SK-MEL-5 (cell line): Measurements from ENCODE around the gene C12orf75. TPM values are rescaled to one million over a fixed set of nuclear protein-coding genes. Genes with fewer than 3 reads are reported as not detected.

ENCODE experiments used
- DNase-seq: peaks from one replicate; pipeline ENCODE4 v3.0.0-alpha.2; 2016; ENCODE audit warnings: low read depth, low spot score
- in situ Hi-C: cut with HindIII; loops from 2 replicates; pipeline ENCODE4 v1.10.0; 2016; ENCODE audit warnings: low sequenced_read_pairs, high pct_unique_total_duplicates, low pct_unique_long_range_greater_than_20kb
- total RNA-seq: library from RNA; depleted of rRNA; stranded (reverse); fragments of >200 nt; shearing (Covaris generic); gene quantifications from 2 replicates; pipeline ENCODE4 v1.2.3, GENCODE V29; 2014; rRNA removed

The C12orf75 gene
- total RNA-seq, 1 experiment from 2014 or later: 2.1 TPM

DNA sequence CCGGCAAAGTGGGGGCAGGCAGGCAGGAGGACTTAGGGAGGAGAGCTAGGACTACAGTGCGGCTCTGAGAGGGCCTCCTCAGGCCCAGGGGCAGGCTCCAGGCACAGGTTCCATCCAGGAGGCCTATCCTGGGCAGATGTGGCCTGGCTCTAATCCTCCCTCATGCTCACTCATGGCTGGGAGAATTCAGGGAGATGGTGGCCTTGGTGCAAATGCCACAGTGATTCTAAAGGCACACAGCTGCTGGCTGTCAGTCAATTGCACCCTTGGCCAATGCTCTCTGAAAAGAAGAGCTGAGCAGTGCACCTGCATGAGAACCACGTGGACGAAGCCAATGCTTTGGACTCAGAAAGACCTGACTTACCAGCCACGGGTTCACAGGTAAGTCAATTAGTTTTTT lies 89.6 kb downstream of the C12orf75 start:
- no peak for DNase-seq
- in situ Hi-C loops: no loop called here

DNA sequence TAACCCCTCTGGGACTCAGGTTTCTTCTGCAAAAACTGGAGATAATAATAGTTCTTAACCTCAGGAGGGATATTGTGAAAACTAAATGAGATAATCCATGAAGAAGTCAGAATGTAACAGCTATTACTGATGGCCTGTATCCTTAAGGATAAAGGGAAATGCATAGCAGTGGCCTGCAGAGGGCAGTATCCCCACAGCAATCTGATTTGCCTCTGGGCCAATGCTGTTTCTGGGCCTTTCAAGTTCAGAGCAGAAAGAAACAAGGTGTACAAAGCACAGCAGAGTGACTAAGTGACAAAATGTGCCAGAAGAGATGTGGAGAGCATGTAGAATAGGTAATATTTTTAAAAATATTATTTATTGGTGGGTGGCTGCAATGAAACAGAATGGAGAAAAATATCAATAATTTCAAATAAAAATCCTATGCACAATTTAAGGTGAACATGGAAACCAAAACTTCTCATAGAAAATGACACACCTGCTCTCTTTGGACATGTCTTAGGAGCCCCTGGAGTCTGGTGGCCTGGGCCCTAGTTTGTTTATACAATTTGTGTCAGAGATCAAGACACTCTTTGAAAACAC lies 90.3 kb downstream of the C12orf75 start:
- in situ Hi-C loops: no loop called here
- peak; percentile 75 for DNase-seq

Other genes starting within 250 kb of the C12orf75 start
- 4.2 and 4.4 TPM in 2 replicates for gene ALDH1L2, start 246.2 kb upstream of the C12orf75 start, total RNA-seq
- gene WASHC4, start 223.0 kb upstream of the C12orf75 start, total RNA-seq: 66.6 and 80.8 TPM in 2 replicates
- gene APPL2, start 94.5 kb upstream of the C12orf75 start, total RNA-seq: 34.4 and 37.3 TPM in 2 replicates